Measurements from ENCODE around the gene C2orf68. TPM values are rescaled to one million over a fixed set of nuclear protein-coding genes. Genes with fewer than 3 reads are reported as not detected.

C2orf68 gene
- total RNA-seq, 1 experiment from 2014 or later, result 69.6 TPM

DNA sequence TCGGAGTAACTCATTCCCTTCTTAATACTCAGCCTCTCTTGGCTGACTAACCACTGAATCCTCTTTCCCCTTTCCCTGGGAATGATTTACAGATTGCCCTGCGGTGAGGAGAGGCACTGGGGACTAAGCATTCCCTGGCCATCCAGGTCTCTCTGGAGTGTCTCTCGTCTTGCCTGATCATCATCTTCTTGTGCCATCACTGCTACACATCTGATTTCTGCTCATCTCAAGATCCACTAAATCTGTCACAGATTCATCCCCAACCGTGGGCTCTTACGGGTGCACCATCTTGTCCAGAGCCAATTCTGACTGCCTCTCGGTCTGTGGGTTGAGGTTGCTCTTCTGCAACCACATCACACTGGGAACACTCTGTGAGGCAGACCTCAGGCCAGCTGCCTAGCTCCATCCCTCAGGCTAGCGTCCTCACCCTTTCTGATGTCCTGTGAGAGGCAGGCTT lies 44.1 kb upstream of the C2orf68 start:
- CTCF ChIA-PET, result interaction anchor here (0.7 to 1.8 kb wide), 2 partner anchors 19 to 51 kb away, joined by 3 to 7 read pairs; no protein-coding TSS in a partner anchor
- no peak overlapping the region for H3K4me3 Mint-ChIP-seq
- no peaks in the 10 kb centered on the region for H3K27me3 Mint-ChIP-seq (ENCODE audit: low read depth)
- no peak for ATAC-seq
- H3K36me3 Mint-ChIP-seq, result peaks cover 19% of the 10 kb centered on the region
- POLR2A ChIA-PET, result no interaction called here
- peaks cover 5% of the 10 kb centered on the region for H3K4me1 Mint-ChIP-seq
- no peak for DNase-seq (ENCODE audit: low spot score)
- no peaks in the 10 kb centered on the region for H3K9me3 Mint-ChIP-seq
- peak overlapping the region; percentile 26; the same call in 1 of the 2 replicates for H3K27ac Mint-ChIP-seq
- TF ChIP-seq ESRRA (CRISPR knock-in tag; IDR thresholded peaks at IDR 0.05; ENCODE audit: borderline replicate concordance), result no peak
- no peak for TF ChIP-seq CBFB (CRISPR knock-in tag; IDR thresholded peaks at IDR 0.05; ENCODE audit: low read depth)
- TF ChIP-seq, protein P1, sequence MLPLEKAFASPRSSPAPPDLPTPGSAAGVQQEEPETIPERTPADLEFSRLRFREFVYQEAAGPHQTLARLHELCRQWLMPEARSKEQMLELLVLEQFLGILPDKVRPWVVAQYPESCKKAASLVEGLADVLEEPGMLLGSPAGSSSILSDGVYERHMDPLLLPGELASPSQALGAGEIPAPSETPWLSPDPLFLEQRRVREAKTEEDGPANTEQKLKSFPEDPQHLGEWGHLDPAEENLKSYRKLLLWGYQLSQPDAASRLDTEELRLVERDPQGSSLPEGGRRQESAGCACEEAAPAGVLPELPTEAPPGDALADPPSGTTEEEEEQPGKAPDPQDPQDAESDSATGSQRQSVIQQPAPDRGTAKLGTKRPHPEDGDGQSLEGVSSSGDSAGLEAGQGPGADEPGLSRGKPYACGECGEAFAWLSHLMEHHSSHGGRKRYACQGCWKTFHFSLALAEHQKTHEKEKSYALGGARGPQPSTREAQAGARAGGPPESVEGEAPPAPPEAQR (CRISPR knock-in tag; IDR thresholded peaks at IDR 0.05), result no peak
- TF ChIP-seq TCF7 (CRISPR knock-in tag; IDR thresholded peaks at IDR 0.05; ENCODE audit: low read depth), result no peak
- TF ChIP-seq, protein P2, sequence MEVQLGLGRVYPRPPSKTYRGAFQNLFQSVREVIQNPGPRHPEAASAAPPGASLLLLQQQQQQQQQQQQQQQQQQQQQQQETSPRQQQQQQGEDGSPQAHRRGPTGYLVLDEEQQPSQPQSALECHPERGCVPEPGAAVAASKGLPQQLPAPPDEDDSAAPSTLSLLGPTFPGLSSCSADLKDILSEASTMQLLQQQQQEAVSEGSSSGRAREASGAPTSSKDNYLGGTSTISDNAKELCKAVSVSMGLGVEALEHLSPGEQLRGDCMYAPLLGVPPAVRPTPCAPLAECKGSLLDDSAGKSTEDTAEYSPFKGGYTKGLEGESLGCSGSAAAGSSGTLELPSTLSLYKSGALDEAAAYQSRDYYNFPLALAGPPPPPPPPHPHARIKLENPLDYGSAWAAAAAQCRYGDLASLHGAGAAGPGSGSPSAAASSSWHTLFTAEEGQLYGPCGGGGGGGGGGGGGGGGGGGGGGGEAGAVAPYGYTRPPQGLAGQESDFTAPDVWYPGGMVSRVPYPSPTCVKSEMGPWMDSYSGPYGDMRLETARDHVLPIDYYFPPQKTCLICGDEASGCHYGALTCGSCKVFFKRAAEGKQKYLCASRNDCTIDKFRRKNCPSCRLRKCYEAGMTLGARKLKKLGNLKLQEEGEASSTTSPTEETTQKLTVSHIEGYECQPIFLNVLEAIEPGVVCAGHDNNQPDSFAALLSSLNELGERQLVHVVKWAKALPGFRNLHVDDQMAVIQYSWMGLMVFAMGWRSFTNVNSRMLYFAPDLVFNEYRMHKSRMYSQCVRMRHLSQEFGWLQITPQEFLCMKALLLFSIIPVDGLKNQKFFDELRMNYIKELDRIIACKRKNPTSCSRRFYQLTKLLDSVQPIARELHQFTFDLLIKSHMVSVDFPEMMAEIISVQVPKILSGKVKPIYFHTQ (CRISPR knock-in tag; IDR thresholded peaks at IDR 0.05), result no peak
- no peak for TF ChIP-seq ZNF423 (CRISPR knock-in tag; IDR thresholded peaks at IDR 0.05)
- TF ChIP-seq, protein P3, sequence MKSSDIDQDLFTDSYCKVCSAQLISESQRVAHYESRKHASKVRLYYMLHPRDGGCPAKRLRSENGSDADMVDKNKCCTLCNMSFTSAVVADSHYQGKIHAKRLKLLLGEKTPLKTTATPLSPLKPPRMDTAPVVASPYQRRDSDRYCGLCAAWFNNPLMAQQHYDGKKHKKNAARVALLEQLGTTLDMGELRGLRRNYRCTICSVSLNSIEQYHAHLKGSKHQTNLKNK (CRISPR knock-in tag; IDR thresholded peaks at IDR 0.05), result no peak
- no peak for TF ChIP-seq NR3C1 (CRISPR knock-in tag; conservative IDR thresholded peaks at IDR 0.05; ENCODE audit: low read depth)
- TF ChIP-seq, protein P4, sequence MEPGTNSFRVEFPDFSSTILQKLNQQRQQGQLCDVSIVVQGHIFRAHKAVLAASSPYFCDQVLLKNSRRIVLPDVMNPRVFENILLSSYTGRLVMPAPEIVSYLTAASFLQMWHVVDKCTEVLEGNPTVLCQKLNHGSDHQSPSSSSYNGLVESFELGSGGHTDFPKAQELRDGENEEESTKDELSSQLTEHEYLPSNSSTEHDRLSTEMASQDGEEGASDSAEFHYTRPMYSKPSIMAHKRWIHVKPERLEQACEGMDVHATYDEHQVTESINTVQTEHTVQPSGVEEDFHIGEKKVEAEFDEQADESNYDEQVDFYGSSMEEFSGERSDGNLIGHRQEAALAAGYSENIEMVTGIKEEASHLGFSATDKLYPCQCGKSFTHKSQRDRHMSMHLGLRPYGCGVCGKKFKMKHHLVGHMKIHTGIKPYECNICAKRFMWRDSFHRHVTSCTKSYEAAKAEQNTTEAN (CRISPR knock-in tag; IDR thresholded peaks at IDR 0.05), result no peak
- TF ChIP-seq, protein P5, sequence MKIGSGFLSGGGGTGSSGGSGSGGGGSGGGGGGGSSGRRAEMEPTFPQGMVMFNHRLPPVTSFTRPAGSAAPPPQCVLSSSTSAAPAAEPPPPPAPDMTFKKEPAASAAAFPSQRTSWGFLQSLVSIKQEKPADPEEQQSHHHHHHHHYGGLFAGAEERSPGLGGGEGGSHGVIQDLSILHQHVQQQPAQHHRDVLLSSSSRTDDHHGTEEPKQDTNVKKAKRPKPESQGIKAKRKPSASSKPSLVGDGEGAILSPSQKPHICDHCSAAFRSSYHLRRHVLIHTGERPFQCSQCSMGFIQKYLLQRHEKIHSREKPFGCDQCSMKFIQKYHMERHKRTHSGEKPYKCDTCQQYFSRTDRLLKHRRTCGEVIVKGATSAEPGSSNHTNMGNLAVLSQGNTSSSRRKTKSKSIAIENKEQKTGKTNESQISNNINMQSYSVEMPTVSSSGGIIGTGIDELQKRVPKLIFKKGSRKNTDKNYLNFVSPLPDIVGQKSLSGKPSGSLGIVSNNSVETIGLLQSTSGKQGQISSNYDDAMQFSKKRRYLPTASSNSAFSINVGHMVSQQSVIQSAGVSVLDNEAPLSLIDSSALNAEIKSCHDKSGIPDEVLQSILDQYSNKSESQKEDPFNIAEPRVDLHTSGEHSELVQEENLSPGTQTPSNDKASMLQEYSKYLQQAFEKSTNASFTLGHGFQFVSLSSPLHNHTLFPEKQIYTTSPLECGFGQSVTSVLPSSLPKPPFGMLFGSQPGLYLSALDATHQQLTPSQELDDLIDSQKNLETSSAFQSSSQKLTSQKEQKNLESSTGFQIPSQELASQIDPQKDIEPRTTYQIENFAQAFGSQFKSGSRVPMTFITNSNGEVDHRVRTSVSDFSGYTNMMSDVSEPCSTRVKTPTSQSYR (CRISPR knock-in tag; IDR thresholded peaks at IDR 0.05), result no peak
- TF ChIP-seq OVOL2 (CRISPR knock-in tag; IDR thresholded peaks at IDR 0.05; ENCODE audit: borderline replicate concordance), result no peak
- TF ChIP-seq, protein P6, sequence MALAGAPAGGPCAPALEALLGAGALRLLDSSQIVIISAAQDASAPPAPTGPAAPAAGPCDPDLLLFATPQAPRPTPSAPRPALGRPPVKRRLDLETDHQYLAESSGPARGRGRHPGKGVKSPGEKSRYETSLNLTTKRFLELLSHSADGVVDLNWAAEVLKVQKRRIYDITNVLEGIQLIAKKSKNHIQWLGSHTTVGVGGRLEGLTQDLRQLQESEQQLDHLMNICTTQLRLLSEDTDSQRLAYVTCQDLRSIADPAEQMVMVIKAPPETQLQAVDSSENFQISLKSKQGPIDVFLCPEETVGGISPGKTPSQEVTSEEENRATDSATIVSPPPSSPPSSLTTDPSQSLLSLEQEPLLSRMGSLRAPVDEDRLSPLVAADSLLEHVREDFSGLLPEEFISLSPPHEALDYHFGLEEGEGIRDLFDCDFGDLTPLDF (CRISPR knock-in tag; IDR thresholded peaks at IDR 0.05), result no peak

DNA sequence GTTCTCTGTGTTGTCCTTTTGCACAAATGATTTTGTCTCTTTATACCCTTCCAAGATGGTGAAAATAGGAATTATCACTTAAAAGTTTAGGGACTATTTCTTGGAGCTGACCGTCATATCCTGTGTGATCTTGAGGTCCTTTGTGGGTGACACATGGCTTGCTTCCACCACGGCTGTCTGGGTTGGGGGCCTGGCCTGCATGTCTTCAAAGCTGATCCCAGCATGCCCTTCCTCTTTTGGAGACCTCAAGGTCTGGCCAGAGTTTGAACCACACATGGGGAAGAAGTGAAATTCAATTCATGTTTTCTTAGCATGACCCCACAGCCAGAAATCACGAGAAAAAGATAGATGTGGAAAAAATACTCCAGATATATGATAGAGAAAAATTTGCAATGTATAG lies 42.1 kb upstream of the C2orf68 start:
- POLR2A ChIA-PET, result no interaction called here
- no peaks in the 10 kb centered on the region for H3K9me3 Mint-ChIP-seq
- DNase-seq (ENCODE audit: low spot score) (no peak), ATAC-seq (no peak)
- H3K36me3 Mint-ChIP-seq, result peaks cover 30% of the 10 kb centered on the region
- CTCF ChIA-PET, result interaction anchor here (2.3 kb wide), 1 partner anchor 17 kb away, joined by 19 read pairs; no protein-coding TSS in a partner anchor
- H3K27ac Mint-ChIP-seq, result peak overlapping the region; percentile 16; the same call in 1 of the 2 replicates
- no peaks in the 10 kb centered on the region for H3K27me3 Mint-ChIP-seq (ENCODE audit: low read depth)
- TF ChIP-seq ZBTB21 (CRISPR knock-in tag; IDR thresholded peaks at IDR 0.05; ENCODE audit: borderline replicate concordance) (no peak), SP1 (CRISPR knock-in tag; conservative IDR thresholded peaks at IDR 0.05) (no peak), IRF2 (CRISPR knock-in tag; IDR thresholded peaks at IDR 0.05; ENCODE audit: borderline replicate concordance, low read depth) (no peak), OVOL2 (CRISPR knock-in tag; IDR thresholded peaks at IDR 0.05; ENCODE audit: borderline replicate concordance) (no peak), ZNF416 (CRISPR knock-in tag; IDR thresholded peaks at IDR 0.05) (no peak), ZNF671 (CRISPR knock-in tag; IDR thresholded peaks at IDR 0.05) (no peak), ZNF317 (CRISPR knock-in tag; IDR thresholded peaks at IDR 0.05; ENCODE audit: borderline replicate concordance, low read depth) (no peak), EMX1 (CRISPR knock-in tag; IDR thresholded peaks at IDR 0.05) (no peak)
- TF ChIP-seq, protein P1 (CRISPR knock-in tag; IDR thresholded peaks at IDR 0.05), result no peak
- TF ChIP-seq, protein P7, sequence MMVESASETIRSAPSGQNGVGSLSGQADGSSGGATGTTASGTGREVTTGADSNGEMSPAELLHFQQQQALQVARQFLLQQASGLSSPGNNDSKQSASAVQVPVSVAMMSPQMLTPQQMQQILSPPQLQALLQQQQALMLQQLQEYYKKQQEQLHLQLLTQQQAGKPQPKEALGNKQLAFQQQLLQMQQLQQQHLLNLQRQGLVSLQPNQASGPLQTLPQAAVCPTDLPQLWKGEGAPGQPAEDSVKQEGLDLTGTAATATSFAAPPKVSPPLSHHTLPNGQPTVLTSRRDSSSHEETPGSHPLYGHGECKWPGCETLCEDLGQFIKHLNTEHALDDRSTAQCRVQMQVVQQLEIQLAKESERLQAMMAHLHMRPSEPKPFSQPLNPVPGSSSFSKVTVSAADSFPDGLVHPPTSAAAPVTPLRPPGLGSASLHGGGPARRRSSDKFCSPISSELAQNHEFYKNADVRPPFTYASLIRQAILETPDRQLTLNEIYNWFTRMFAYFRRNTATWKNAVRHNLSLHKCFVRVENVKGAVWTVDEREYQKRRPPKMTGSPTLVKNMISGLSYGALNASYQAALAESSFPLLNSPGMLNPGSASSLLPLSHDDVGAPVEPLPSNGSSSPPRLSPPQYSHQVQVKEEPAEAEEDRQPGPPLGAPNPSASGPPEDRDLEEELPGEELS (CRISPR knock-in tag; IDR thresholded peaks at IDR 0.05), result no peak
- H3K4me3 Mint-ChIP-seq, result no peak overlapping the region
- H3K4me1 Mint-ChIP-seq, result peaks cover 5% of the 10 kb centered on the region

All from WTC11 (cell line).